SH-SY5Y (cell line): ENCODE results near the gene NXPH4.

Experiments used
- GATA2 ChIP-seq: IDR thresholded peaks from 2 replicates; pipeline ENCODE4 v1.6.1; 2011; ENCODE audit warnings: mild to moderate bottlenecking, low read depth, low read length
- GATA3 ChIP-seq: IDR thresholded peaks from 2 replicates; pipeline ENCODE4 v1.6.1; 2011; ENCODE audit warnings: low read depth, mild to moderate bottlenecking, low read length, moderate library complexity

- TF ChIP-seq GATA2, result no peak
- no peak for TF ChIP-seq GATA3
These were observed 39.3 kb downstream of the NXPH4 start for GRCh38 chr12:57255916-57256315.
